SK-MEL-5 (cell line): ENCODE data around the gene GBP1. TPM values are rescaled to one million over a fixed set of nuclear protein-coding genes. Genes with fewer than 3 reads are reported as not detected.
"Not testable (repeated sequence)": the region's sequence is repeated elsewhere in the genome, so short reads cannot be mapped to it uniquely, and the experiment has no call there.

Experiments
- DNase-seq: peaks from one replicate; pipeline ENCODE4 v3.0.0-alpha.2; 2016; ENCODE audit warnings: low read depth, low spot score
- in situ Hi-C: cut with HindIII; loops from 2 replicates; pipeline ENCODE4 v1.10.0; 2016; ENCODE audit warnings: low sequenced_read_pairs, high pct_unique_total_duplicates, low pct_unique_long_range_greater_than_20kb
- total RNA-seq: library from RNA; depleted of rRNA; stranded (reverse); fragments of >200 nt; shearing (Covaris generic); gene quantifications from 2 replicates; pipeline ENCODE4 v1.2.3, GENCODE V29; 2014

Gene GBP1
- total RNA-seq, 1 experiment from 2014 or later: 0.29 TPM

DNA sequence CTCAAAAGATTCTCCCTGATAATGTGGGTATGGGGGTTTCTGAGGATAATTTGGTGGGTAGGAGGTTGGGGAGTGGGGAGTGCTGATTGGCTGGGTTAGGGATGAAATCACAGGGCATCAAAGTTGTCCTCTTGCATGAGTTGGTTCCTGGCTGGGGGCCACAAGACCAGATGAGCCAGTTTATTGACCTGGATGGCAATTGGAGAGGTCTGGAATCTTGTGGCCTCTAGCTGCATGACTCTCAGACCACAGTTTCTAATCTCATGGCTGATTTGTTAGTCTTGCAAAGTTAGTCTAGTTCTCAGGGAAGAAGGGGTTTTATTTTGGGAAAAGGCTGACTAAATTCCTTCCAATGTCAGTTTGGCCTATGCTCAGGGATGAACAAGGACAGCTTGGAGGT, 3.3 kb upstream of the GBP1 start:
- no peak for DNase-seq

DNA sequence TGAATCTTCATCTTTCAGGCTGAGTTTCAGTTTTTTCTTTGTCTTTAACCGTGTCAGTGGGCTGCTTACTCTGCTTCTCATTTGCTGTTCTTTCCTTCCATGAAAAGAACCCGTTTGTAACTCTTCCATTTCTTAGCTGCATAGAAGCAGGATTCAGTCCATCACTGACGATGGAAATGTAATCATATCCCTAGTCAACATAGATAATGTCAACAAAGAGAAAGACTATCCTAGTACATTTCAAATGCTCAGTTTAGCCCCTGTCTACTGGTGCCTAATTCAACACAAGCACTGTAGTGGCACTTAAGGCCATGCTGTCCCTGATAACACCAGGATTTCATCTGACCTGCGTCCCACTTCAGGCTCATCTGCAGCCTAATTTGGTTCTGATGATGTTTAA, 376 bp downstream of the GBP1 start:
- DNase-seq: no peak
- in situ Hi-C loops: no loop called here

More for the DNA sequence above, 3.3 kb upstream of the GBP1 start:
- in situ Hi-C loops: no loop called here

DNA sequence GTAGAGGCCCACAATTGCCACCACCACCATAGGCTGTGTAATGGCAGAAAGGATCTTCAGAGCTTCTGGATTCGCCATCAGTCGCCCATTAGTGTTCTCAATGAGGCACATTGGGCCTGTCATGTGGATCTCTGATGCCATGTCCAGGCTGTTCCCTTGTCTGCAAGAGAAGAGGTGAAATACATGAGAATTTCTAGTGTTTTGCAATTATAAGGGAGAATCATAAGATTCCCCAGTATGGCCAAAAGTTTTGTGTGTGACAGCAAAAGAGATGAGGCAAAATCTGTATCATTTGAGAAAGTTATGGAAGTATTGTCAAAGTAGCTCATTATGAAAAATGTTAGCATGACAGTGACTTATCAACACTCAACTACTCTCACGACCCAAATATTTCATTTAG, 1.9 kb downstream of the GBP1 start:
- DNase-seq: no peak

DNA sequence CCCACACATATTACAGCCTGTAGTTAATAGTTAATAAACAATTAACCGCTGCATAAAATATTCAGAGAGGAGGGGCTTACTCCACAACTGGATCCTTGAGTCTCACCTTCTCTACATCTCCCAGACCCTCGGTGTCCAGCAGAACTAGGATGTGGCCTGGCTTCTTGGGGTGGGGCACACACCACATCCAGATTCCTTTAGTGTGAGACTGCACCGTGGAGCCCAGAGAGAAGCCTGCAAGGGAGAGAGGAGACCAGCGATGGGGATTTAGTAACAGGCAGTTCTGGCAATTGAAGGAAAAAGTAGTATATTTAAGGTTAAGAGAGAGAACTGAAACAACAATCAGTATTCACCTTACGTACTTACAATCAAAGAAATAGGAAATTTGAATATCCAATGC, 4.9 kb downstream of the GBP1 start:
- no peak for DNase-seq
- in situ Hi-C loops: no loop called here

More for the DNA sequence above, 1.9 kb downstream of the GBP1 start:
- in situ Hi-C loops: no loop called here

DNA sequence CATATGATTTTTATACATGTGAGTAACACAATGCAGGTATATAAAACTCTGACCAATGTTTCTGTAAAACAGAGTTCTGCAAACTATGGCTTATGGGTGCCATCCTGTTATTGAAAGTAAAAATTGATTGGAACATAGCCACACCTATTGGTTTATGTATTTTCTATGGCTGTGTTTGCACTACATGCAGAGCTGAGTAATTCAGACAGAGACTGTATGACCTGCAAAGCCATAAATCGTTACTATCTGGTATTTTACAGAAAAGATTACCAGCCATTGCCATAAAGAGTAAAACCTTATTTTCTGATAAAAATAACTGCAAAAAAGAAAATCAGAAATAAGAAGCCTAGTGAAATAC, 13.1 kb downstream of the GBP1 start:
- in situ Hi-C loops: no loop called here
- DNase-seq: no peak

DNA sequence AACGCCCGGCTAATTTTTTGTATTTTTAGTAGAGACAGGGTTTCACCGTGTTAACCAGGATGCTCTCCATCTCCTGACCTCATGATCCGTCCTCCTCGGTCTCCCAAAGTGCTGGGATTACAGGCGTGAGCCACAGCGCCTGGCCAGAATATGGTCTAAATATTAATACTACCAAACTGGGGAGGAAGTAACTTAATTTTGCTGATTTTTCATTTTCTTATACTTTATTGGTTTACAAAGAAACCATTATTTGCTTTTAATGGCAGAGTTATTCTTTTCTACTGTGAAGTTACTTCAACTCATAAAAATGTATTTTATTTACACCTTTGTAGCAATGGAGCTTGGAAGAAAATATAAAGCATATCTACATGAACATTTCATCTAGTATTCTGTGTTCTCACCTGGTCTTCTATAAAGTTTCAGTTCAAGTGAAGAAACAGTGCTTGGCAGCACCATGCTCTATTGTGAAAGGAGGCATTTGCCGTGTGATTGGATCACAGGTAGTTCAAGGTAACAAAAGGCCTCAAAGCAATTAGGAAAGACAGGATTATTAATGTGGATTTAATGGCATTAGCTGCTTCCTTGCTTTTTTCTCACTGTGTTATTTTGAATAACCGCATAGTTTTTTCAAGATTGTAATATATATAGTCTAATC, 13.6 kb downstream of the GBP1 start:
- in situ Hi-C loops: no loop called here

DNA sequence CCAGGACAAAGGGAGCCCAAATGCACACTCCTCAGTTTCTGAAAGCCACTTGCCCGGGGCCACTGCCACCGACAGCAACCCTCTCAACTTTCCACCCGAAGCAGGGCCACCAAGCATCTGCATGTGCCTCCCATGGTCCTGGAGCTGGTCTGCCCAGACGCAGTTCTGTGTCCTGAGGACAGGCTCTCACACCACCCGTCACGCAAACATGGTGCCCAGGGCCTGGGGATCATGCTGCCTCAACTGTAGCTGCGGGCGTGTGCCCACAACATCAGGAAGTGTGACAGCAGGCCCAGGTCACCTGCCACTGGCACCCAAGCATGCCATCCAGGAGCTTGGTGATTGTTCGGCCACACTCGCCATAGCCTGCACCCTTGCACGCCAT, 14.4 kb downstream of the GBP1 start:
- no peak for DNase-seq
- in situ Hi-C loops: no loop called here

More for the DNA sequence above, 13.6 kb downstream of the GBP1 start:
- DNase-seq: no peak

DNA sequence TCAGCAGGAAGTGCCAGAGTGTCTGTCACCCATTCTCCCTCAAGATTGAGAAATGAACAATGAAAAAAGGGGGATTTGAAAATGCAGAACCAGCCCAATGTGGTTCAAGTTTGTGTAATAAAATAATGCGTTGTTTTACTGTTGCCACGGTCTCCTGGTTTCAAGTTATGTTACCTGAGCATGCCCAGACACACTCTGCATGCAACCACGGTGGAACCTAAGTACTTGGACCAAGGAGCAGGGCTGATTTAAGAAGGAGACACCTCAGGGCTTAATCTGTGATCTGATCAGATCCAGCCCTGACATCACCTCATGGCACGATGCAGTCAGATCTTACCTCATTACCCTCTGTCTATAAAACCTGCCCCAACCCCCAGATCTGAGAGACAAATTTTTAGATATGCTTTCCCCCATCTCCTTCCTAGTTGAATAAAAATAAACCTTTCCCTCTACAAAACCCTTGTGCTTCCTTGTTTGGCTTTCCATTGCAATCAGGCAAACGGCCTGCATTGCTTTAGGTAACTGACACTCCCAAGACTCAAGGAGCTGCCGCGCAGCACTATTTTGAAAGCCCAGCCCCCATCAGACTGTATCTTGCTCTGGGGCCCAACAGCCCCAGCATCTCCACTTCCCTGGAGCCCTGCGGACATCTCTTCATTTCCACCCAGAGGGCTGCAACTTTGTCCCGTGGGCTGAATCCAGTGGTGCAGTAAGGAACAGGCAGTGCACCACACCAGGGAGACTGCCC, 14.9 kb downstream of the GBP1 start:
- DNase-seq, in situ Hi-C loops: not testable (repeated sequence)

DNA sequence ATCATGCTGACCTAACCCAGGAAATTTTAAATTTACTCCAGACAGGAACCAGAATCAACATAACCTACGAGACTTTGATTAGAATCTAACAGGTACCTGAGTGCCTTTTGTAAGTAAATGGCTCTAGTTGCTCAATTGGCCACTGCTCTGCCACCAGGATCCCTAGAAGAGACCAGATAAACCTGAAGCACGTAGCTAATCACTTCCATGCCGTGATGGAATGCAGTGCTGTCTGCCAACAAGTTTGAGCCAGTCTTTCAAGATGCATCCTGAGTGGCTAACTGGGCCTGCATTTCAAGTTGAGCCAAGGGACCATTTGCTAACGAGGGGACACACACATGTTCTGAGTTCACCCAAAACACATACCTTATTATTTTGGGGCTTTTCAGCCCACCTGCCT, 15.8 kb downstream of the GBP1 start:
- DNase-seq, in situ Hi-C loops: not testable (repeated sequence)

DNA sequence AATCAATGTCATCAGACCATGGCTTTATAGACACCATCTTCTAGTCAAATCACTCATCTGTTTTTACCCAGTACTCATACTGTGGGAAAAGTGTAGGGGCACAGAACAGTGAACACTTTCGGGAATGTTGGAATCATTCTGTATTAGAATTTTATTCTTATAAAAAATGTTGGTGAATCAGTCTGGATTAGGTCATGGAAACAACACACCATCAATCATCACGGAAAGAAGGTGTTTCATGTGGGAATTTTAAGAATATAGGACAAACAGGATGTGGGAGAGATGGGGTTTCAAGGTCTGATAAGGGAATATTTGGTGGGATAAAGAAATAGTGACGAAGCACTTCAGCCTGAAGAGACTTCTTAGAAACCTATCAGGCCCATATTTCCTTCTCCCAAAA, 17.3 kb downstream of the GBP1 start:
- DNase-seq: no peak
- in situ Hi-C loops: no loop called here

DNA sequence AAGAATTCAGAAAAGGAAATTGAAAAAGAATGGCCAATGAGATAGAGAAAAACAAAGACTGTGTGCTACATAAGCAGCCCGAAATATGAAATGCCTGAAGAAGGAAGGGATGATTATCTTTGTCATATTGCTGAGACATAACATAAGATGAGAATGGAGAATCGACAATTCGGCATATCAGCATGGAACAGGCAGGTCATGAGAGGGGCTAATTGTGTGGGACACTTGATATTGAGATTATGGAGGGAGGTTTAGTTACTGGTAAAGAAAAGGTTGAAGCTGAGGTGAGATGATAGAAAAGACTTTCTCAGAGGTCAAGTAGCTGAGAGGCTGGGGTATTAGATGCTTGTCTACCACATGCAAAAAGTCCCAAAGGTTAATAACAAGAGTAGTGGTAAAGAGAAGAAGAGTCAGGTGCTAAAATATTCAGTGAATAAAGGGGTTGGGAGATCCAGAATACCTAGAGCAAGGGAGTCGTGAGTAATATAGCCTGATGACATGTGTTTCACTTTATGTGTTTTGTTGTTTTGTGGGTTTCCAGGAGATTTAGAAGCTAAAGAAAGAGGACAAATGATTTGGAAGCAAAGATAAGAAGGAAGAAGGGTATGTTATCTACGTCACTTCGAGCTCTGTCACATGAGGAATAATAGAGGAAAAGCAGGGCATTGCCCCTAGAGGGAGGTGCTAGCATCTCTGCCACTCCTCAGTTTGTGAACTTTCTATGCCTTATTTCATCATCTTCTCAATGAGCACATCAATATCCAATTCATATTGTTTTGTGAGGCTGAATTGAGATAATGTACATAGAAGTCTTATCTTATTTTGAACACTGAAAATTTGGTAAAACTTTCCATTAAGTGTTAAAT, 18.5 kb downstream of the GBP1 start:
- peak; percentile 31 for DNase-seq
- in situ Hi-C loops: not testable (repeated sequence)

DNA sequence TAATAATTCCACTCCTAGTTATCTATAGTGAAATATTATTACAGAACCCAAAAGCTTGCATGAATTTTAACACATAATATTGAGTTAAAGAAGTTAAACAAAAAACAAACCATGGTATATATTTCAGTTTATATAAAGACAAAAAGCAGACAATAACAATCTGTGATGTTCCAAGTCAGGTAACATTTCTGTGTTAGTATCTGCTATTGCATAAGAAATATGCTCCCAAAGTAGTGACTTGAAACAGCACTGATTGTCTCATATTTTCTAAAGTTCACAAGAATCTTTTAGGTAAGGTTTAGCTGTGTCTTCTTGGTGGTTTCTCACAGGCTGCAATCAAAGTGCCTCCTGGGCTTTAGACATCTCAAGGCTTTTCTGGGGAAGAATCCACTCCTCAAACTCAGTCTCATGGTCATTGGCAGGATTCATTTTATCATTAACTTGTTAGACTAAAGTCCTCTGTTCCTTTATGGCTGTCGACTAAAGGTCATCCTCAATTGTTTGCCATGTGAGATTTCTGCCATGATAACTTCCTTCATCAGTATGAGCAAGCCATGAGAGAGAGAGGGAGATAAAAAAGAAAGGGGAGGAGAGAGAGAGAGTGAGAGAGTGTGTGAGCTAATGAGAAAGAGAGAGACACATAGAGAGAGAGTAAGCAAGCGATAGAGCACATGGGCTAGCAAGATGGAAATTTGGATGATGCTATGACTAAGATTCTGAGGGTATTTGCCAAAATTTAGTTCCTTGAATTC, 19.9 kb downstream of the GBP1 start:
- in situ Hi-C loops: no loop called here
- DNase-seq: no peak

DNA sequence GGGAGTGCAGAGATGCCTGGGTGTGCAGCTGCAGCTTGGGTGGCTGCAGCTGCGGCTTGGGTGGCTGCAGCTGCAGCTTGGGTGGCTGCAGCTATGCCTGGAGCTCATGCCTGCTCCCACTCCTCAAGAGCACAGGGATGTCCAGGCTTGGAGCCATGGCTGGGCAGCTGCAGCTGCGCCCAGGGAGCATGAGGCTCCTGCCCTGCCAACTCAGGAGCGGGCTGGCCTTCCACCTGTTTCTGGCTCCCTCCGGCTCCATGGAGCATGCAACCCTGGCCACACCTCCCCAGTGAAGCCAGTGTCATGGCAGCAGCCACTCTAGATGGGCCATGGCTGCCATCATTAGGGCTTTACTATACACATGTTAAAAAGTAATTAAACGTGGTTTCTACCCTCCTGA, 21.1 kb downstream of the GBP1 start:
- DNase-seq: no peak
- in situ Hi-C loops: no loop called here

DNA sequence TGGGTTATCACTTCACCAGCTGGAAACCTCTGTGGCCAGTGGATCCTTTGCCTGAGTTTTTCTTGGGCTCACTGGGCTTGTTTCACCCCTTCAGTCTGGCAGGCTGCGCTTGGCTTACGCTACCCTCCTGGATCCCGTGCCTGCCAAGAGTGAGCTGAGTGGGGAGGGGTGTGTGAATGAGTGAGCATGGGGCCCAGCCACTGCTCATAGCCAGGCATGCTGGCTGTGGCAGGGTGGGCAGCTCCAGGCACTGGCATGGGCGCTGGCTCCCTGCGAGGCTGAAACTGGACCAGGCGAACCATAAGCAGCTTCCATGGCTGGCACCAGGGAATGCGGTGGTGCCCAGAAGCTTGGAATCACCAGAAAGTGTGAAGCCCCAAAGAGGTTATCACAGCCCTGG, 22.5 kb downstream of the GBP1 start:
- in situ Hi-C loops: no loop called here
- DNase-seq: no peak

DNA sequence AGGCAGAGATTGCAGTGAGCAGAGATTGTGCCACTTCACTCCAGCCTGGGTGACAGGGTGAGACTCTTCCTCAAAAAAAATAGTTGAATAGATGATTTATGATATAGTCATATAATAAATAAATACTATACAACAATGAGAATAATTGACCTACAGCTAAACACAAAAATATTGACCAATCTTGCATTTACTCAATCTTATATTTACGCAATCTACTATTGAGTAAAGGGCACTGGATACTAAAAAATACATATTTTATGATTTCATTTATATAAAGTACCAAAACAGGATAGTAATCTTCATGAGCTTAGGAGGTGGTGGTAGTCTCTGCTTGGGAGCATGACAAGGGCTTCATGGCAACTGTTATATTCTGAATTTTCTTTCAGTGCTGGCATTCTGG, 23.3 kb downstream of the GBP1 start:
- no peak for DNase-seq
- in situ Hi-C loops: no loop called here

DNA sequence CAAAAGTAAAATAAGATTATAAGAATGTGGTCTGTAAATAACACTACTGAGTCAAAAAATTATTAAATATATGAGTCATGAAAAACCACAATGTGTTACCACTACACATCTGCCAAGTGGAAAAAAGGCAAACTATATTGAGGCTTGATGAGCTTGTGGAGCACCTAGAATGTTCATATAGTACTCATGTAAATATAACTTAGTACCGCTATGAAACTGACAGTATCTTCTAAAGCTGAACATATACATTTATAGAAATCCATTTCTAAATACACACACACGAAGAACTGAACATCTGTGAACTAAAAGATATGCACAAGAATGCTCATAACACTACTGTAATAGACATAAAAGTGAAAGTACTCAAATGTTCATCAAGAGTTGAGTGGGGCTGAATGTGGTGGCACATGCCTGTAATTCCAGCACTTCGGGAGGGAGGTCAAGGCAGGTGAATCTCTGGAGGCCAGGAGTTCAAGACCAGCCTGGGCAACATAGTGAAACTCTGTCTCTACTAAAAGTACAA, 23.8 kb downstream of the GBP1 start:
- DNase-seq: no peak
- in situ Hi-C loops: no loop called here

DNA sequence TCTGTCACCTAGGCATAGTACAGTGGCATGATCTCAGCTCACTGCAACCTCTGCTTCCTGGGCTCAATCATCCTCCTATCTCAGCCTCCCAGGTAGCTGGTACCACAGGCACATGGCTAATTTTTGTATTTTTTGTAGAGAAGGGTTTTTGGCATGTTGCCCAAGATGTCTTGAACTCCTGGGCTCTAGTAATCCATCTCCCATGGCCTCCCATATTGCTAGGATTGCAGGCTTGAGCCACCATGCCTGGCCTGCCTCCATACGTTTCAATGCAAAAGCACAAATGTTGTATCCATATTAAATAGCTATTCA, 24.7 kb downstream of the GBP1 start:
- DNase-seq: no peak
- in situ Hi-C loops: no loop called here

DNA sequence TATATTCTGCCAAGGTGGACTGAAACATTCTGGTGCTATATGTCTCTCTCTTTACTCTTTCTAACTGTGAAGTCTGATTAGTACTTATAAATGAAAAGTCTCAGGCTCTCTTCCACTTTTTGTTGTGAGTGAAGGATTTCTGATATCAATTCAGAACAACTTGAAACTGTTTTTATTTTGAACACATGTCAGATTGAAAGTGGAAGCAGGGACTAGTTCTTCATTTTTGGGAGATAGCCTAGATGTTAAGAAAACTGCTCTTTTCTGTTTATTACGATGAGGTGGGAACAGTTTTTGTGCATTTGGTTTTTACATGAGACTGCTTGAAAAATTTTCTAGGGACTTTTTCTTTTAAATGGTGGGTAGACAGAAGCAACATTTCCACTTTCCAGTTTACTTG, 27.8 kb downstream of the GBP1 start:
- no peak for DNase-seq
- in situ Hi-C loops: no loop called here
